K562 (cell line): ENCODE data around the gene TRIM26. TPM values are rescaled to one million over a fixed set of nuclear protein-coding genes. Genes with fewer than 3 reads are reported as not detected.

Source experiments
- ATAC-seq: fragments of 200-7000 bp; cut with Tn5 transposase; 3 replicates; pipeline ENCODE4 v1.9.1; 2020; ENCODE audit warnings: moderate library complexity
- BruUV-seq: library from RNA; stranded (reverse); fragments of 400-500 nt; replicated peaks from 2 replicates; lab custom pipeline; 2021; lab: Mats Ljungman, UMichigan
- CTCF ChIA-PET: fragments of 300-600 bp; formaldehyde crosslinking; extraction: SDS; loops from one replicate; lab custom pipeline; 2021; ENCODE audit warnings: low intra/inter-chr PET ratio; lab: Yijun Ruan, JAX
- POLR2A ChIA-PET: fragments of 300-600, 350-650 bp; sonication (Branson Sonifier 250); formaldehyde crosslinking; extraction: SDS; loops from one replicate; lab custom pipeline; 2021; ENCODE audit warnings: antibody characterized with exemption, inconsistent platforms; lab: Yijun Ruan, JAX
- DNase-seq, 4 experiments: peaks; one replicate each; pipeline versions ENCODE4 v3.0.0 to v3.0.0-alpha.2; 2011 to 2018; ENCODE audit warnings: low spot score in 3 of 4, mixed read lengths in 3 of 4; ENCODE audit errors: extremely low read depth in 1 of 4
- FAIRE-seq: peaks from 2 replicates; lab custom pipeline; 2011; peaks lifted over from hg19 to GRCh38; lab: Jason Lieb, UNC
- H2AFZ ChIP-seq: 2 replicates; pipeline ENCODE4 v1.6.0; 2011; ENCODE audit warnings: low read depth, low read length, control low read depth, inconsistent platforms
- H3K27ac ChIP-seq: fragments of 200-600 bp; 3 replicates; pipeline ENCODE4 v1.8.0; 2011; ENCODE audit warnings: low read depth, mild to moderate bottlenecking, control low read depth, inconsistent platforms, low read length, moderate library complexity, mixed read lengths; ENCODE audit errors: extremely low read depth
- H3K27me3 ChIP-seq, 2 experiments: fragments of 300-600 bp in 1 of 2; 2 replicates in 1 of 2; 3 replicates in 1 of 2; pipeline versions ENCODE4 v1.6.0 to v1.8.0; 2011; ENCODE audit warnings: inconsistent platforms in 2 of 2, low read length in 2 of 2, mild to moderate bottlenecking in 1 of 2, mixed read lengths in 1 of 2, moderate library complexity in 1 of 2; ENCODE audit not compliant: control insufficient read depth in 2 of 2, insufficient read depth in 2 of 2
- H3K36me3 ChIP-seq: fragments of 300-600 bp; 3 replicates; pipeline ENCODE4 v1.8.0; 2011; ENCODE audit warnings: mild to moderate bottlenecking, low read length, inconsistent platforms; ENCODE audit not compliant: control insufficient read depth, insufficient read depth
- H3K4me1 ChIP-seq, 2 experiments: fragments of 200-600 bp in 1 of 2; replicated peaks in 1 of 2; 2 replicates in 1 of 2; 3 replicates in 1 of 2; pipeline versions ENCODE4 v1.5.1 to v1.8.0; 2011; ENCODE audit warnings: inconsistent platforms in 2 of 2, low read length in 2 of 2, mild to moderate bottlenecking in 1 of 2, mixed read lengths in 1 of 2, moderate library complexity in 1 of 2; ENCODE audit not compliant: control insufficient read depth in 2 of 2, insufficient read depth in 2 of 2
- H3K4me2 ChIP-seq: 2 replicates; pipeline ENCODE4 v1.6.1; 2011; ENCODE audit warnings: low read length, control low read depth, inconsistent platforms, mixed read lengths; ENCODE audit not compliant: insufficient read depth
- H3K4me3 ChIP-seq: fragments of 200-600 bp; sonication (generic), shearing (Covaris generic); 2 replicates; pipeline ENCODE4 v1.5.1; 2016; ENCODE audit warnings: control low read depth, inconsistent platforms
- H3K79me2 ChIP-seq: fragments of 200-600 bp; 3 replicates; pipeline ENCODE4 v1.8.0; 2011; ENCODE audit warnings: low read length, inconsistent platforms; ENCODE audit not compliant: control insufficient read depth, insufficient read depth
- H3K9ac ChIP-seq, 2 experiments: 2 replicates each; pipeline versions ENCODE4 v1.6.0 to v1.6.1; 2011; ENCODE audit warnings: low read depth in 2 of 2, low read length in 2 of 2, control low read depth in 1 of 2, inconsistent platforms in 1 of 2, mild to moderate bottlenecking in 1 of 2, mixed read lengths in 1 of 2; ENCODE audit not compliant: insufficient read depth in 1 of 2
- H3K9me1 ChIP-seq: one replicate; pipeline ENCODE4 v1.6.0; 2011; ENCODE audit warnings: inconsistent platforms, mild to moderate bottlenecking, low read length, moderate library complexity; ENCODE audit not compliant: control insufficient read depth, insufficient read depth
- H3K9me3 ChIP-seq: replicated peaks from 2 replicates; pipeline ENCODE4 v1.5.1; 2011; ENCODE audit warnings: low read depth, low read length, inconsistent platforms; ENCODE audit not compliant: control insufficient read depth, insufficient read depth
- H4K20me1 ChIP-seq: replicated peaks from 2 replicates; pipeline ENCODE4 v1.6.1; 2011; ENCODE audit warnings: low read length, inconsistent platforms, mixed read lengths; ENCODE audit not compliant: control insufficient read depth, insufficient read depth
- ATF3 ChIP-seq, 2 experiments: fragments of 450-650 bp in 1 of 2; sonication (generic) in 1 of 2; formaldehyde crosslinking in 1 of 2; IDR thresholded peaks in 1 of 2; conservative IDR thresholded peaks in 1 of 2; 2 replicates each; pipeline versions ENCODE4 v1.6.1 to v1.8.1; 2016 to 2023; ENCODE audit warnings: mild to moderate bottlenecking in 2 of 2, moderate library complexity in 2 of 2, inconsistent platforms in 1 of 2, missing genetic modification reagents in 1 of 2
- CBX3 ChIP-seq, 2 experiments: IDR thresholded peaks; 1 replicate in 1 of 2; 2 replicates in 1 of 2; pipeline ENCODE4 v1.6.1; 2012; ENCODE audit warnings: inconsistent platforms in 2 of 2, low read length in 2 of 2, borderline replicate concordance in 1 of 2, control low read depth in 1 of 2
- FOXA3 ChIP-seq, 2 experiments: fragments of 450-650 bp in 1 of 2; sonication (generic) in 1 of 2; formaldehyde crosslinking; IDR thresholded peaks in 1 of 2; conservative IDR thresholded peaks in 1 of 2; 2 replicates each; pipeline versions ENCODE4 v1.4.0 to v1.8.0; 2020 to 2022; ENCODE audit warnings: mild to moderate bottlenecking in 2 of 2, missing genetic modification reagents in 1 of 2
- FOXO4 ChIP-seq: fragments of 450-650 bp; formaldehyde crosslinking; IDR thresholded peaks from 2 replicates; pipeline ENCODE4 v1.4.0; 2020; ENCODE audit warnings: mild to moderate bottlenecking, moderate library complexity
- HDAC1 ChIP-seq, 2 experiments: fragments of 450-650 bp; IDR thresholded peaks; 2 replicates each; pipeline ENCODE4 v1.6.1; 2016 to 2017; ENCODE audit warnings: inconsistent platforms in 1 of 2, mild to moderate bottlenecking in 1 of 2, moderate library complexity in 1 of 2
- SIN3B ChIP-seq: fragments of 450-650 bp; IDR thresholded peaks from 2 replicates; pipeline ENCODE4 v1.6.1; 2017; ENCODE audit warnings: low read depth, mild to moderate bottlenecking, moderate library complexity
- TRIM28 ChIP-seq: fragments of 450-650 bp; IDR thresholded peaks from 2 replicates; pipeline ENCODE4 v1.6.1; 2017
- ZNF696 ChIP-seq: fragments of 250-450 bp; sonication (Bioruptor Pico); conservative IDR thresholded peaks from 2 replicates; pipeline ENCODE4 v1.4.0; 2020; ENCODE audit warnings: mild to moderate bottlenecking, moderate library complexity
- ZNF778 ChIP-seq: fragments of 450-650 bp; formaldehyde crosslinking; IDR thresholded peaks from 2 replicates; pipeline ENCODE4 v1.4.0; 2020; ENCODE audit warnings: mild to moderate bottlenecking, moderate library complexity
- WGBS: fragments of 100-300 bp; shearing (Covaris generic); methylation state at CpG from one replicate; pipeline ENCODE4 v1.1.6; 2016; ENCODE audit warnings: low coverage, mixed read lengths; ENCODE audit not compliant: insufficient coverage; ENCODE audit errors: missing lambda C conversion rate; 5-methylcytosine and 5-hydroxymethylcytosine counted together
- in situ Hi-C: fragments of 300-500 bp; cut with MboI; formaldehyde crosslinking; loops from 4 replicates; pipeline ENCODE4 v1.15.0; 2018; ENCODE audit warnings: inconsistent platforms, mixed read lengths
- intact Hi-C: fragments of 100-400 bp; cut with micrococcal nuclease; formaldehyde crosslinking; loops from 2 replicates; pipeline ENCODE4 v1.14.2; 2022
- polyA plus RNA-seq, 8 experiments: library from polyadenylated mRNA; depleted of rRNA in 4 of 8; stranded (reverse) in 5 of 8; unstranded in 3 of 8; fragments of >200 nt; fragmentation: Nextera tagmentation in 2 of 8; fragmentation: Illumina TruSeq in 1 of 8; extraction: Ambion mirVana in 2 of 8; extraction: Trizol in 1 of 8; gene quantifications; 2 replicates each; pipeline versions ENCODE4 v1.2.1 to v1.2.3, GENCODE V29; 2011 to 2014; ENCODE audit warnings: inconsistent platforms in 1 of 8, missing spikeins in 1 of 8
- total RNA-seq, 7 experiments: library from RNA; depleted of rRNA in 6 of 7; stranded (reverse); fragments of >200 nt in 6 of 7; fragmentation: Illumina TruSeq in 2 of 7; extraction: Trizol in 2 of 7; gene quantifications; 2 replicates each; pipeline versions ENCODE4 v1.2.1 to v1.2.3, GENCODE V29; 2011 to 2021; ENCODE audit warnings: low replicate concordance in 1 of 7

The TRIM26 gene
- total and polyA plus RNA-seq, 9 of the 15 experiments (the other 6 are each of a cell fraction or from before 2014, with no cell fraction given) = 0.80 to 5.0 (median 2.8) TPM

- H4K20me1 ChIP-seq = no peaks in the 10 kb centered on the region
- no peak overlapping the region for H2AFZ ChIP-seq
- DNase-seq (no peak), FAIRE-seq (no peak), ATAC-seq (no peak)
- no peak for TF ChIP-seq ATF3 (IDR thresholded peaks at IDR 0.05)
- TF ChIP-seq ATF3 (CRISPR knock-in tag; conservative IDR thresholded peaks at IDR 0.05) = no peak
- TF ChIP-seq CBX3 (IDR thresholded peaks at IDR 0.05; ENCODE audit: borderline replicate concordance in 1 of 2, low read length in 2 of 2) = peak in 1 of 2 experiments; percentile 73; a peak in 1 of 3 replicates
- no peak for TF ChIP-seq ZNF696
- TF ChIP-seq TRIM28 = peak; percentile 51; the same call in 1 of the 2 replicates
- no peak overlapping the region for H3K4me2 ChIP-seq
- H3K27ac ChIP-seq = no peak overlapping the region
- H3K9me1 ChIP-seq = no peaks in the 10 kb centered on the region
- H3K4me3 ChIP-seq = no peak overlapping the region
- H3K27me3 ChIP-seq = peaks cover 0 to 20% of the 10 kb centered on the region in 2 experiments; a peak in 2 of 5 replicates
- POLR2A ChIA-PET = interaction anchor here (0.8 kb wide), 1 partner anchor 15 kb away, joined by 4 read pairs; no protein-coding TSS in a partner anchor
- intact Hi-C loops = no loop called here
- in situ Hi-C loops = no loop called here
- no peak overlapping the region for H3K9ac ChIP-seq
- H3K9me3 ChIP-seq = no peaks in the 10 kb centered on the region
- 0% methylated on average over 1 of the region's 1 CpG for WGBS
- BruUV-seq = no TSS peak
- no peaks in the 10 kb centered on the region for H3K79me2 ChIP-seq
- H3K4me1 ChIP-seq = no peaks in the 10 kb centered on the region
- CTCF ChIA-PET = no interaction called here
- H3K36me3 ChIP-seq = no peaks in the 10 kb centered on the region
These were observed 33.1 kb downstream of the TRIM26 start for GRCh38 chr6:30180145-30180544.

- BruUV-seq = no TSS peak
- Histone ChIP-seq H3K79me2 (no peaks in the 10 kb centered on the region), H3K4me2 (no peak overlapping the region), H3K4me3 (no peak overlapping the region), H3K9me1 (no peaks in the 10 kb centered on the region), H3K27ac (no peak overlapping the region), H3K27me3 (peaks cover 0 to 11% of the 10 kb centered on the region in 2 experiments; a peak in 1 of 5 replicates), H3K4me1 (no peaks in the 10 kb centered on the region), H4K20me1 (no peaks in the 10 kb centered on the region), H2AFZ (no peak overlapping the region), H3K9ac (no peak overlapping the region), H3K9me3 (no peaks in the 10 kb centered on the region), H3K36me3 (no peaks in the 10 kb centered on the region)
- TF ChIP-seq HDAC1 (IDR thresholded peaks at IDR 0.05) (no peak), ZNF778 (CRISPR knock-in tag) (no peak), SIN3B (no peak), FOXA3 (CRISPR knock-in tag; conservative IDR thresholded peaks at IDR 0.05 in 1 of 2, IDR thresholded peaks at IDR 0.05 in 1 of 2) (no peak), FOXO4 (CRISPR knock-in tag) (no peak)
- FAIRE-seq (no peak), DNase-seq (no peak), ATAC-seq (no peak)
- ChIA-PET CTCF (no interaction called here), POLR2A (no interaction called here)
- intact Hi-C loops = no loop called here
- in situ Hi-C loops = no loop called here
- 0% methylated on average over 1 of the region's 1 CpG for WGBS
These were observed 34.4 kb downstream of the TRIM26 start for GRCh38 chr6:30178837-30179236.
